GM23338 (cell line): Measurements from ENCODE around the gene STAB2. TPM values are rescaled to one million over a fixed set of nuclear protein-coding genes. Genes with fewer than 3 reads are reported as not detected.
A peak's percentile ranks its signal among the peaks of the same experiment; 100 is the strongest.

Source experiments
- ATAC-seq: fragments of 200-7000 bp; cut with Tn5 transposase; 3 replicates; pipeline ENCODE4 v1.9.1; 2020
- DNase-seq: peaks from one replicate; pipeline ENCODE4 v3.0.0-alpha.2; 2015; ENCODE audit warnings: low spot score
- H2AFZ ChIP-seq: fragments of 200-600 bp; sonication (generic); 2 replicates; pipeline ENCODE4 v1.8.0; 2016; ENCODE audit warnings: antibody characterized with exemption, mild to moderate bottlenecking, moderate library complexity
- H3F3A ChIP-seq: fragments of 200-600 bp; sonication (generic); replicated peaks from 2 replicates; pipeline ENCODE4 v1.8.0; 2017; ENCODE audit warnings: antibody characterized with exemption, mixed run types, low read depth
- H3K27ac ChIP-seq: fragments of 200-600 bp; sonication (generic); 2 replicates; pipeline ENCODE4 v1.6.1; 2016; ENCODE audit warnings: low read depth
- H3K27me3 ChIP-seq: fragments of 200-600 bp; sonication (generic); 2 replicates; pipeline ENCODE4 v1.8.0; 2016; ENCODE audit warnings: mild to moderate bottlenecking, mixed run types, moderate library complexity; ENCODE audit not compliant: insufficient read depth
- H3K36me3 ChIP-seq: fragments of 200-600 bp; sonication (generic); 2 replicates; pipeline ENCODE4 v1.8.0; 2016; ENCODE audit warnings: mild to moderate bottlenecking; ENCODE audit not compliant: insufficient read depth
- H3K4me1 ChIP-seq: fragments of 200-600 bp; sonication (generic); 2 replicates; pipeline ENCODE4 v1.8.0; 2016; ENCODE audit warnings: mild to moderate bottlenecking, moderate library complexity; ENCODE audit not compliant: insufficient read depth
- H3K4me2 ChIP-seq: fragments of 200-600 bp; sonication (generic); 2 replicates; pipeline ENCODE4 v1.7.1; 2017; ENCODE audit warnings: mixed run types
- H3K4me3 ChIP-seq: fragments of 200-600 bp; sonication (generic); 2 replicates; pipeline ENCODE4 v1.6.1; 2016; ENCODE audit warnings: mixed run types
- H3K79me2 ChIP-seq: fragments of 200-600 bp; sonication (generic); replicated peaks from 2 replicates; pipeline ENCODE4 v1.8.0; 2017; ENCODE audit warnings: mild to moderate bottlenecking; ENCODE audit not compliant: insufficient read depth
- H3K9me2 ChIP-seq: fragments of 200-600 bp; sonication (generic); 2 replicates; pipeline ENCODE4 v1.8.0; 2017; ENCODE audit not compliant: insufficient read depth
- H4K20me1 ChIP-seq: fragments of 200-600 bp; sonication (generic); replicated peaks from 2 replicates; pipeline ENCODE4 v1.8.0; 2017; ENCODE audit warnings: mild to moderate bottlenecking; ENCODE audit not compliant: insufficient read depth
- H3K27ac Mint-ChIP-seq: 2 replicates; pipeline ENCODE4 v1.8.0; 2020; ENCODE audit warnings: inconsistent platforms, mild to moderate bottlenecking, moderate library complexity, mixed read lengths
- H3K27me3 Mint-ChIP-seq: 3 replicates; pipeline ENCODE4 v1.8.0; 2022; ENCODE audit warnings: low read depth, mild to moderate bottlenecking, moderate library complexity, mixed read lengths, inconsistent platforms; ENCODE audit not compliant: insufficient read depth, poor library complexity
- H3K36me3 Mint-ChIP-seq: 3 replicates; pipeline ENCODE4 v1.8.0; 2021; ENCODE audit warnings: low read depth, mild to moderate bottlenecking, inconsistent platforms, moderate library complexity, mixed read lengths
- H3K4me1 Mint-ChIP-seq: 3 replicates; pipeline ENCODE4 v1.8.0; 2020; ENCODE audit warnings: mild to moderate bottlenecking, inconsistent platforms, mixed read lengths
- H3K4me3 Mint-ChIP-seq: 3 replicates; pipeline ENCODE4 v1.8.0; 2021; ENCODE audit warnings: moderate library complexity, mild to moderate bottlenecking, inconsistent platforms, mixed read lengths
- H3K9me3 Mint-ChIP-seq: 3 replicates; pipeline ENCODE4 v1.8.0; 2020; ENCODE audit warnings: moderate library complexity, mild to moderate bottlenecking, inconsistent platforms, mixed read lengths
- CREB1 ChIP-seq: fragments of 250-450 bp; sonication (Bioruptor Pico); IDR thresholded peaks from 2 replicates; pipeline ENCODE4 v1.5.0; 2020; ENCODE audit warnings: low read depth, mild to moderate bottlenecking, moderate library complexity
- CTCF ChIP-seq, 2 experiments: fragments of 200-600 bp in 1 of 2; sonication (generic) in 1 of 2; conservative IDR thresholded peaks; 2 replicates each; pipeline versions ENCODE4 v1.5.1 to v1.6.1; 2016 to 2017; ENCODE audit warnings: antibody characterized with exemption in 2 of 2, low read depth in 2 of 2, mild to moderate bottlenecking in 2 of 2, moderate library complexity in 1 of 2
- ETS1 ChIP-seq: IDR thresholded peaks from 2 replicates; pipeline ENCODE4 v1.6.1; 2016; ENCODE audit warnings: antibody characterized with exemption
- EZH2 ChIP-seq: fragments of 200-600 bp; sonication (generic); IDR thresholded peaks from one replicate; pipeline ENCODE4 v1.8.0; 2017; ENCODE audit warnings: antibody characterized with exemption, mild to moderate bottlenecking, low read depth; ENCODE audit not compliant: unreplicated experiment
- EZH2phosphoT487 ChIP-seq: fragments of 200-600 bp; sonication (generic); IDR thresholded peaks from one replicate; pipeline ENCODE4 v1.8.1; 2018; ENCODE audit warnings: antibody characterized with exemption; ENCODE audit not compliant: unreplicated experiment
- JUNB ChIP-seq: IDR thresholded peaks from one replicate; pipeline ENCODE4 v1.6.1; 2016; ENCODE audit warnings: antibody characterized with exemption; ENCODE audit not compliant: unreplicated experiment
- NANOG ChIP-seq: IDR thresholded peaks from 2 replicates; pipeline ENCODE4 v1.6.1; 2016; ENCODE audit warnings: antibody characterized with exemption, borderline replicate concordance
- POLR2AphosphoS5 ChIP-seq: IDR thresholded peaks from 2 replicates; pipeline ENCODE4 v1.6.1; 2016; ENCODE audit warnings: antibody characterized with exemption, low read depth
- REST ChIP-seq: IDR thresholded peaks from one replicate; pipeline ENCODE4 v1.6.1; 2018; ENCODE audit warnings: antibody characterized with exemption; ENCODE audit not compliant: unreplicated experiment
- STAT1 ChIP-seq: IDR thresholded peaks from one replicate; pipeline ENCODE4 v1.6.1; 2016; ENCODE audit warnings: antibody characterized with exemption; ENCODE audit not compliant: unreplicated experiment
- ZNF114 ChIP-seq: fragments of 250-450 bp; sonication (Bioruptor Pico); IDR thresholded peaks from 2 replicates; pipeline ENCODE4 v1.5.0; 2020; ENCODE audit warnings: mild to moderate bottlenecking, moderate library complexity
- ZNF331 ChIP-seq: fragments of 250-450 bp; sonication (Bioruptor Pico); IDR thresholded peaks from 2 replicates; pipeline ENCODE4 v1.5.0; 2020; ENCODE audit warnings: low read depth, mild to moderate bottlenecking, moderate library complexity
- ZNF462 ChIP-seq: fragments of 250-450 bp; sonication (Bioruptor Pico); IDR thresholded peaks from 2 replicates; pipeline ENCODE4 v1.5.0; 2020; ENCODE audit warnings: mild to moderate bottlenecking, moderate library complexity
- polyA plus RNA-seq: library from polyadenylated mRNA; unstranded; fragments of >200 nt; fragmentation: Nextera tagmentation; extraction: Ambion mirVana; gene quantifications from 2 replicates; pipeline ENCODE4 v1.2.1, GENCODE V29; 2016
- total RNA-seq: library from RNA; depleted of rRNA; stranded (reverse); fragments of >200 nt; shearing (Covaris generic); gene quantifications from 2 replicates; pipeline ENCODE4 v1.2.3, GENCODE V29; 2014

STAB2 gene
- total and polyA plus RNA-seq, 2 experiments from 2014 or later, result 0.14 TPM; not detected in 1

- Mint-ChIP-seq H3K4me1 (peaks cover 22% of the 10 kb centered on the region), H3K27me3 (peaks cover 3% of the 10 kb centered on the region), H3K9me3 (no peaks in the 10 kb centered on the region), H3K36me3 (peaks cover 40% of the 10 kb centered on the region), H3K4me3 (no peak overlapping the region), H3K27ac (peak overlapping the region; percentile 77)
- no peak for TF ChIP-seq NANOG
- TF ChIP-seq JUNB, result no peak
- TF ChIP-seq REST, result no peak
- TF ChIP-seq EZH2phosphoT487, result no peak
- no peak for TF ChIP-seq ETS1
- no peak for TF ChIP-seq POLR2AphosphoS5
- no peak for TF ChIP-seq ZNF331
- TF ChIP-seq EZH2, result no peak
- no peak for TF ChIP-seq ZNF462
- TF ChIP-seq CTCF (conservative IDR thresholded peaks at IDR 0.05; ENCODE audit: low read depth in 2 of 2), result no peak
- TF ChIP-seq ZNF114 (CRISPR knock-in tag), result no peak
- no peak for TF ChIP-seq CREB1 (CRISPR knock-in tag)
- no peak for TF ChIP-seq STAT1
- Histone ChIP-seq H4K20me1 (no peaks in the 10 kb centered on the region), H3K4me2 (no peak overlapping the region), H2AFZ (no peak overlapping the region), H3K27ac (no peak overlapping the region), H3K9me2 (no peaks in the 10 kb centered on the region), H3K36me3 (no peaks in the 10 kb centered on the region), H3K27me3 (no peaks in the 10 kb centered on the region), H3K4me3 (no peak overlapping the region), H3K4me1 (peaks cover 11% of the 10 kb centered on the region; the same call in 1 of the 2 replicates), H3K79me2 (no peaks in the 10 kb centered on the region; the same call in 1 of the 2 replicates), H3F3A (no peaks in the 10 kb centered on the region)
- ATAC-seq (no peak), DNase-seq (no peak)
These were observed 211.5 kb downstream of the STAB2 start for GRCh38 chr12:103798586-103798985.
